Stomach (tissue), 9 donors: ENCODE data around the gene FUZ. TPM values are rescaled to one million over a fixed set of nuclear protein-coding genes. Genes with fewer than 3 reads are reported as not detected.

ENCODE experiments used
- DNase-seq, 2 donors: peaks; one replicate each; pipeline versions ENCODE4 v3.0.0 to v3.0.0-alpha.2; 2013 to 2019
- H3K27ac ChIP-seq, 5 donors: fragments of 200-600 bp in 4 of 5; sonication (generic) in 4 of 5; one replicate each; pipeline ENCODE4 v1.5.1; 2013 to 2019; ENCODE audit warnings: mild to moderate bottlenecking in 1 of 5, moderate library complexity in 1 of 5
- H3K27me3 ChIP-seq, 3 donors: fragments of 200-600 bp; sonication (generic); one replicate each; pipeline ENCODE4 v1.5.1; 2017 to 2019; ENCODE audit warnings: mixed run types in 1 of 3
- H3K36me3 ChIP-seq, 4 donors: fragments of 200-600 bp; sonication (generic); 1 replicate in 3 of 4; 2 replicates in 1 of 4; pipeline ENCODE4 v1.5.1; 2016 to 2019
- H3K4me1 ChIP-seq, 4 donors: fragments of 200-600 bp; sonication (generic); one replicate each; pipeline ENCODE4 v1.5.1; 2016 to 2019
- H3K4me3 ChIP-seq, 4 donors: fragments of 200-600 bp; sonication (generic) in 3 of 4; one replicate each; pipeline ENCODE4 v1.5.1; 2016 to 2019; ENCODE audit warnings: mild to moderate bottlenecking in 1 of 4
- H3K9me3 ChIP-seq, 4 donors: fragments of 200-600 bp; sonication (generic); one replicate each; pipeline ENCODE4 v1.5.1; 2016 to 2019
- CTCF ChIP-seq, 7 experiments: fragments of 450-650 bp in 4 of 7; fragments of 200-600 bp in 3 of 7; sonication (generic) in 3 of 7; IDR thresholded peaks; one replicate each; pipeline ENCODE4 v1.5.1; 2016 to 2019; ENCODE audit warnings: antibody characterized with exemption in 7 of 7, control low read depth in 2 of 7, mild to moderate bottlenecking in 1 of 7
- EP300 ChIP-seq: sonication (generic); formaldehyde crosslinking; IDR thresholded peaks from one replicate; pipeline ENCODE4 v1.6.1; 2017; ENCODE audit warnings: antibody characterized with exemption
- POLR2A ChIP-seq, 4 donors: fragments of 450-650 bp; IDR thresholded peaks; one replicate each; pipeline ENCODE4 v1.6.1; 2016; ENCODE audit warnings: antibody characterized with exemption in 4 of 4, control low read depth in 2 of 4, mild to moderate bottlenecking in 1 of 4, moderate library complexity in 1 of 4
- POLR2AphosphoS5 ChIP-seq, 3 donors: sonication (generic); formaldehyde crosslinking; IDR thresholded peaks; one replicate each; pipeline ENCODE4 v1.6.1; 2016; ENCODE audit warnings: antibody characterized with exemption in 3 of 3
- WGBS, 5 donors: extraction: QIAGEN DNeasy Blood & Tissue Kit in 3 of 5; methylation state at CpG; one replicate each; pipeline versions ENCODE4 v1.1.5 to v1.1.7; 2013 to 2018; 5-methylcytosine and 5-hydroxymethylcytosine counted together
- intact Hi-C: fragments of 100-400 bp; cut with DNase I; formaldehyde crosslinking; loops from one replicate; pipeline ENCODE4 v1.15.1; 2023; ENCODE audit warnings: low total_unique reads
- polyA plus RNA-seq, 3 donors: library from polyadenylated mRNA; stranded (reverse); fragments of 200-250 nt; gene quantifications; one replicate each; pipeline ENCODE4 v1.2.3, GENCODE V29; 2013
- total RNA-seq, 5 donors: library from RNA; depleted of rRNA; stranded (reverse); fragments of >200 nt; gene quantifications; one replicate each; pipeline versions ENCODE4 v1.1.0 to v1.2.3, GENCODE V29; 2014 to 2016
- donor health status: healthy with polysubstance abuse.
- donor health status: Bipolar disorder and iron deficiency.
- donor health status: healthy.

FUZ gene
- total and polyA plus RNA-seq, 8 donors: 1.2 to 37.4 (median 15.5) TPM

DNA sequence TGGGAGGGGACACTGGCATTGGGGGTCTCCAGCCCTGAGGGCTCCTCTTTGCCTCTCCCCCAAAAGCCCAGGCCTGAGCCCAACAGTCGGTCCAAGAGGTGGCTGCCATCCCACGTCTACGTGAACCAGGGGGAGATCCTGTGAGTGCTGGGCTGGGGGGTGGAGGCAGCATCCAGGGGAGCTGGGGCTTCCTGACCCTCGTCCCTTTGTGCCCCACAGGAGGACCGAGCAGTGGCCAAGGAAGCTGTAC lies 44.7 kb upstream of the FUZ start:
- DNase-seq: no peak
- H3K4me3 ChIP-seq: no peak overlapping the region
- 77 to 93% (median 88%) methylated on average over 2 to 5 of the region's 5 CpGs for WGBS, 5 donors
- H3K27ac ChIP-seq: peak overlapping the region in 1 of 5 donors; percentile 8
- H3K36me3 ChIP-seq: peaks cover 73 to 88% (median 87%) of the 10 kb centered on the region in 4 donors
- intact Hi-C loops: no loop called here
- no peaks in the 10 kb centered on the region for H3K9me3 ChIP-seq
- no peak for TF ChIP-seq CTCF (IDR thresholded peaks at IDR 0.05)
- TF ChIP-seq POLR2A (IDR thresholded peaks at IDR 0.05): no peak
- TF ChIP-seq EP300: no peak
- TF ChIP-seq POLR2AphosphoS5 (IDR thresholded peaks at IDR 0.05): no peak
- no peaks in the 10 kb centered on the region for H3K27me3 ChIP-seq
- peaks cover 20 to 55% (median 44%) of the 10 kb centered on the region in 4 donors for H3K4me1 ChIP-seq

GRCh38 chr19:49857061-49857837 lies 44.2 kb upstream of the FUZ start:
- H3K4me1 ChIP-seq: peaks cover 25 to 55% (median 49%) of the 10 kb centered on the region in 4 donors
- H3K9me3 ChIP-seq: no peaks in the 10 kb centered on the region
- intact Hi-C loops: no loop called here
- no peak for TF ChIP-seq POLR2AphosphoS5 (IDR thresholded peaks at IDR 0.05)
- no peak for TF ChIP-seq EP300
- TF ChIP-seq CTCF (IDR thresholded peaks at IDR 0.05): no peak
- no peak for TF ChIP-seq POLR2A (IDR thresholded peaks at IDR 0.05)
- peaks cover 68 to 83% (median 81%) of the 10 kb centered on the region in 4 donors for H3K36me3 ChIP-seq
- no peaks in the 10 kb centered on the region for H3K27me3 ChIP-seq
- peak in 1 of 2 donors; percentile 11 for DNase-seq
- WGBS, 5 donors: 83 to 90% (median 89%) methylated on average over 8 to 26 of the region's 26 CpGs
- H3K4me3 ChIP-seq: no peak overlapping the region
- peak overlapping the region in 1 of 5 donors; percentile 8 for H3K27ac ChIP-seq

GRCh38 chr19:49856574-49857021 lies 43.5 kb upstream of the FUZ start:
- Histone ChIP-seq H3K27me3 (no peaks in the 10 kb centered on the region), H3K4me3 (no peak overlapping the region), H3K4me1 (peaks cover 27 to 55% (median 47%) of the 10 kb centered on the region in 4 donors), H3K9me3 (no peaks in the 10 kb centered on the region), H3K36me3 (peaks cover 62 to 77% (median 75%) of the 10 kb centered on the region in 4 donors), H3K27ac (peak overlapping the region in 1 of 5 donors; percentile 4)
- 78 to 94% (median 89%) methylated on average over 5 to 18 of the region's 18 CpGs for WGBS, 5 donors
- intact Hi-C loops: no loop called here
- TF ChIP-seq CTCF (IDR thresholded peaks at IDR 0.05): no peak
- TF ChIP-seq EP300: no peak
- TF ChIP-seq POLR2AphosphoS5 (IDR thresholded peaks at IDR 0.05): no peak
- TF ChIP-seq POLR2A (IDR thresholded peaks at IDR 0.05): no peak
- DNase-seq: no peak

GRCh38 chr19:49855676-49856573 lies 42.8 kb upstream of the FUZ start:
- DNase-seq: no peak
- intact Hi-C loops: no loop called here
- no peak overlapping the region for H3K4me3 ChIP-seq
- peak overlapping the region in 2 of 5 donors; percentile 1 to 4 for H3K27ac ChIP-seq
- H3K27me3 ChIP-seq: no peaks in the 10 kb centered on the region
- H3K36me3 ChIP-seq: peaks cover 57 to 70% (median 68%) of the 10 kb centered on the region in 4 donors
- peaks cover 21 to 49% (median 41%) of the 10 kb centered on the region in 4 donors for H3K4me1 ChIP-seq
- no peaks in the 10 kb centered on the region for H3K9me3 ChIP-seq
- 77 to 85% (median 83%) methylated on average over 15 to 21 of the region's 21 CpGs for WGBS, 5 donors
- TF ChIP-seq EP300: no peak
- TF ChIP-seq POLR2A (IDR thresholded peaks at IDR 0.05): no peak
- TF ChIP-seq CTCF (IDR thresholded peaks at IDR 0.05): no peak
- no peak for TF ChIP-seq POLR2AphosphoS5 (IDR thresholded peaks at IDR 0.05)
